ENCODE data around the gene NAMPT.

GRCh38 chr7:106223156-106223555 is 61.6 kb downstream of the NAMPT start:
- TF ChIP-seq CTCF (conservative IDR thresholded peaks at IDR 0.05; ENCODE audit: low read length) (no peak), EZH2phosphoT487 (IDR thresholded peaks at IDR 0.05; ENCODE audit: borderline replicate concordance) (no peak)
